GM18519 (cell line): ENCODE measurements around the gene TMEM132A.

Source experiments
- ATAC-seq: cut with Tn5 transposase; IDR thresholded peaks from one replicate; pipeline ENCODE4 v1.9.1; 2021; ENCODE audit warnings: mild to moderate bottlenecking, moderate library complexity; ENCODE audit not compliant: unreplicated experiment, low FRiP score

Gene TMEM132A

DNA sequence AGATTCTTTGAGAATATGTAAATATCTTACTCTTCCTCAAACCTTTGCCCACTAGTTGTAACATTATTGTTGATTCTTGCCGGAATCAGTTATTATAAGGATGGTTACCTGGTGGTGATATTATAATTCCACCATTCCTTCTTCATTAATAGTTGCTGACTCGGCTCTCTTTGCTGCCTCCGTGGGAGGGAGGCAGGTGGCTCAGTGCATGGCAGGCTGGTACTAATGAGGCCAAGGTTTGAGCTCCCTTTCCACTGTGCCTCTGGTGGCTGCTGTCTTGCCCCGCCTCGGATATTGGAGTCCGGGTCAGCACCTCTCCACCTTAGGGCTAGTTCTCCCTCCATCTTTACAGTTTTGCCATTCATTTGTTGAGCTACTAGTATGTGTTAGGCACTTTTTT is 59.9 kb downstream of the TMEM132A start:
- ATAC-seq, result no peak

- no peak for ATAC-seq
These were observed 60.4 kb downstream of the TMEM132A start for GRCh38 chr11:60984636-60985035.

GRCh38 chr11:60985501-60985900 is 61.2 kb downstream of the TMEM132A start:
- ATAC-seq, result no peak

DNA sequence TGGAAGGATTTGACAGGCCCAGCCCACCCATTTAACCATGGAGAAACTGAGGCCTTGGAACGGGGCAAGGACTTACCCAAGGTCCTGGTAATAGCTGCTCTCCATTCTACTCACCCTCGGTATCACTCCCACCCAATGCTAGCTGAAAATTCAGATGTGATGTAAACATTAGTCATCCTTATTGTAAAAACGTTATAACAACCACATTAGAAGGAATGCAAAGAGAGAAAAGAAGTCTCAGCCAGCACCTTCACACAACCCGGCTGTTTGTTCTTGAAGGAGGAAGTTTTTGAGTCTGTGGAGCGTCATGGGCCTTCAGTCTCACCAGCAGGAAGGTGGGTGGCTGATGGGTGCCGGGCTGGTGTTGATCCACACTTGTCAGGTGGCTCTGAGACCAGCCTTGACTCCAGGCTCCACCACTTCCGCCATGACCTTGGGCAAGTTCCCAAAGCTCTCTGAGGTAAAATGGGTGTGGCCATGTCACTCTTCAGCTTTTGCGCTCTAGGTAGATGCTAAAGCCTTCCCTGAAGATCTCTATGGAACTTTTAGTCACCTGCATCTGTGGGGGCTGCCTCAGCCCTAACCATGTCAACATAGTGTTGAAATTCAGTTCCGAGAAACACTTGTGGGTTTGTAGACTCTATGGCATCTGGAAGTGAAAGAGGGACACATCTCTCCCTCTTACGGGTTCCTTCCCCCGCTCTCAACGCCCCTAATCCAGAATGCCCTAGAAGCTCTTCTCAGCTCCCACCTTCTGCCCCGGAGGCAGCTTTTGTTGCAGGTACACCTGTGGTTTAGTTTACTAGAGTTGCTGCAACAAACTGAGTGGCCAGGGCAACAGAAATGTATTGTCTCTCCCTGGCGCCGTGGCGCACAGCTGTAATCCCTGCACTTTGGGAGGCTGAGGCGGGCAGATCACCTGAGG is 62.0 kb downstream of the TMEM132A start:
- no peak for ATAC-seq
